ENCODE results near the gene RUFY1. TPM values are rescaled to one million over a fixed set of nuclear protein-coding genes. Genes with fewer than 3 reads are reported as not detected.
A peak's percentile ranks its signal among the peaks of the same experiment; 100 is the strongest.
"Not testable (repeated sequence)": the region's sequence is repeated elsewhere in the genome, so short reads cannot be mapped to it uniquely, and the experiment has no call there.

Gene RUFY1
- total RNA-seq, result 10 to 100 TPM; 32.2 to 51.0 TPM
- polyA plus RNA-seq (ENCODE audit: insufficient read length in 2 of 2), result 10 to 100 TPM; 46.0 to 51.2 TPM
- long read RNA-seq, donor 1, partial matches to known transcripts, result 169 of 205 reads
- long read RNA-seq, donor 1, other reads (novel, unspliced or antisense), result 29 of 205 reads
- long read RNA-seq, donor 2, partial matches to known transcripts, result 0 of 1 reads
- long read RNA-seq, donor 2, other reads (novel, unspliced or antisense), result 0 of 1 reads
- long read RNA-seq, donor 3, partial matches to known transcripts, result 93 of 102 reads
- long read RNA-seq, donor 3, other reads (novel, unspliced or antisense), result 5 of 102 reads
- long read RNA-seq, donor 4, partial matches to known transcripts, result 323 of 326 reads
- long read RNA-seq, donor 4, other reads (novel, unspliced or antisense), result 0 of 326 reads

- no peaks in the 10 kb centered on the region for H3K36me3 ChIP-seq (ENCODE audit: control insufficient read depth, insufficient read depth, low read length)
- H3K4me1 ChIP-seq (ENCODE audit: control insufficient read depth, insufficient read depth, low read length), result peaks cover 15% of the 10 kb centered on the region
- under 1% methylated on average over 107 of the region's 109 CpGs for WGBS (ENCODE audit: insufficient coverage)
- H3K27me3 ChIP-seq (ENCODE audit: control insufficient read depth, insufficient read depth, low read length), result no peaks in the 10 kb centered on the region
- no peaks in the 10 kb centered on the region for H3K9me3 ChIP-seq (ENCODE audit: control insufficient read depth, insufficient read depth, low read length)
- H3K4me3 ChIP-seq (ENCODE audit: low read depth, low read length), result peak within 1 kb of the TSS; percentile 77
- peak; percentile 59 to 93 (median 72) for DNase-seq (ENCODE audit: low read depth in 4 of 6, low spot score in 6 of 6)
- peak within 1 kb of the TSS; percentile 78 for H3K27ac ChIP-seq (ENCODE audit: low read depth, low read length)
Measured at GRCh38 chr5:179550511-179551342, at the start of gene RUFY1. TSS of gene RUFY1 (plus strand) at chr5:179550554. CDS start at chr5:179550570, 16 bp downstream.

- not testable (repeated sequence) for H3K4me1 ChIP-seq (ENCODE audit: control insufficient read depth, insufficient read depth, low read length); H3K36me3 ChIP-seq (ENCODE audit: control insufficient read depth, insufficient read depth, low read length); H3K27me3 ChIP-seq (ENCODE audit: control insufficient read depth, insufficient read depth, low read length); H3K27ac ChIP-seq (ENCODE audit: low read depth, low read length); H3K9me3 ChIP-seq (ENCODE audit: control insufficient read depth, insufficient read depth, low read length); DNase-seq (ENCODE audit: low read depth in 4 of 6, low spot score in 6 of 6); H3K4me3 ChIP-seq (ENCODE audit: low read depth, low read length)
- no CpG with 5 or more reads among the region's 11 CpGs for WGBS (ENCODE audit: insufficient coverage)
Measured at GRCh38 chr5:179501997-179502396, 48.4 kb upstream of the RUFY1 start.

- no CpG with 5 or more reads among the region's 8 CpGs for WGBS (ENCODE audit: insufficient coverage)
Measured at GRCh38 chr5:179502420-179502819, 47.9 kb upstream of the RUFY1 start.

GRCh38 chr5:179504191-179504590 lies 46.2 kb upstream of the RUFY1 start:
- H3K4me1 ChIP-seq (ENCODE audit: control insufficient read depth, insufficient read depth, low read length), result peaks cover 3% of the 10 kb centered on the region
- H3K36me3 ChIP-seq (ENCODE audit: control insufficient read depth, insufficient read depth, low read length), result no peaks in the 10 kb centered on the region
- no peak for DNase-seq (ENCODE audit: low read depth in 4 of 6, low spot score in 6 of 6)
- no peak overlapping the region for H3K27ac ChIP-seq (ENCODE audit: low read depth, low read length)
- H3K27me3 ChIP-seq (ENCODE audit: control insufficient read depth, insufficient read depth, low read length), result no peaks in the 10 kb centered on the region
- no peak overlapping the region for H3K4me3 ChIP-seq (ENCODE audit: low read depth, low read length)
- WGBS (ENCODE audit: insufficient coverage), result 67% methylated on average over 3 of the region's 7 CpGs
- H3K9me3 ChIP-seq (ENCODE audit: control insufficient read depth, insufficient read depth, low read length), result no peaks in the 10 kb centered on the region

More at GRCh38 chr5:179502420-179502819, 47.9 kb upstream of the RUFY1 start:
- H3K9me3 ChIP-seq (ENCODE audit: control insufficient read depth, insufficient read depth, low read length); H3K4me1 ChIP-seq (ENCODE audit: control insufficient read depth, insufficient read depth, low read length); H3K27ac ChIP-seq (ENCODE audit: low read depth, low read length); H3K36me3 ChIP-seq (ENCODE audit: control insufficient read depth, insufficient read depth, low read length); H3K4me3 ChIP-seq (ENCODE audit: low read depth, low read length); DNase-seq (ENCODE audit: low read depth in 4 of 6, low spot score in 6 of 6); H3K27me3 ChIP-seq (ENCODE audit: control insufficient read depth, insufficient read depth, low read length): not testable (repeated sequence)

GRCh38 chr5:179504600-179505396 lies 45.6 kb upstream of the RUFY1 start:
- 78% methylated on average over 7 of the region's 17 CpGs for WGBS (ENCODE audit: insufficient coverage)
- H3K27me3 ChIP-seq (ENCODE audit: control insufficient read depth, insufficient read depth, low read length), result no peaks in the 10 kb centered on the region

GRCh38 chr5:179505636-179506261 lies 44.6 kb upstream of the RUFY1 start:
- no peak overlapping the region for H3K27ac ChIP-seq (ENCODE audit: low read depth, low read length)
- H3K4me3 ChIP-seq (ENCODE audit: low read depth, low read length), result no peak overlapping the region
- H3K27me3 ChIP-seq (ENCODE audit: control insufficient read depth, insufficient read depth, low read length), result no peaks in the 10 kb centered on the region
- no peaks in the 10 kb centered on the region for H3K36me3 ChIP-seq (ENCODE audit: control insufficient read depth, insufficient read depth, low read length)
- DNase-seq (ENCODE audit: low read depth in 4 of 6, low spot score in 6 of 6), result no peak
- peaks cover 3% of the 10 kb centered on the region for H3K4me1 ChIP-seq (ENCODE audit: control insufficient read depth, insufficient read depth, low read length)
- no peaks in the 10 kb centered on the region for H3K9me3 ChIP-seq (ENCODE audit: control insufficient read depth, insufficient read depth, low read length)
- WGBS (ENCODE audit: insufficient coverage), result 92% methylated on average over 12 of the region's 12 CpGs

More at GRCh38 chr5:179504600-179505396, 45.6 kb upstream of the RUFY1 start:
- Histone ChIP-seq H3K4me1 (ENCODE audit: control insufficient read depth, insufficient read depth, low read length) (peaks cover 3% of the 10 kb centered on the region), H3K9me3 (ENCODE audit: control insufficient read depth, insufficient read depth, low read length) (no peaks in the 10 kb centered on the region), H3K36me3 (ENCODE audit: control insufficient read depth, insufficient read depth, low read length) (no peaks in the 10 kb centered on the region), H3K27ac (ENCODE audit: low read depth, low read length) (no peak overlapping the region), H3K4me3 (ENCODE audit: low read depth, low read length) (no peak overlapping the region)
- DNase-seq (ENCODE audit: low read depth in 4 of 6, low spot score in 6 of 6), result no peak

GRCh38 chr5:179509239-179509638 lies 41.1 kb upstream of the RUFY1 start:
- Histone ChIP-seq H3K4me1 (ENCODE audit: control insufficient read depth, insufficient read depth, low read length) (peaks cover 3% of the 10 kb centered on the region), H3K4me3 (ENCODE audit: low read depth, low read length) (no peak overlapping the region), H3K27ac (ENCODE audit: low read depth, low read length) (no peak overlapping the region), H3K27me3 (ENCODE audit: control insufficient read depth, insufficient read depth, low read length) (no peaks in the 10 kb centered on the region), H3K9me3 (ENCODE audit: control insufficient read depth, insufficient read depth, low read length) (no peaks in the 10 kb centered on the region), H3K36me3 (ENCODE audit: control insufficient read depth, insufficient read depth, low read length) (no peaks in the 10 kb centered on the region)
- 54% methylated on average over 4 of the region's 4 CpGs for WGBS (ENCODE audit: insufficient coverage)
- DNase-seq (ENCODE audit: low read depth in 4 of 6, low spot score in 6 of 6), result no peak

GRCh38 chr5:179509845-179510244 lies 40.5 kb upstream of the RUFY1 start:
- Histone ChIP-seq H3K9me3 (ENCODE audit: control insufficient read depth, insufficient read depth, low read length) (no peaks in the 10 kb centered on the region), H3K4me1 (ENCODE audit: control insufficient read depth, insufficient read depth, low read length) (no peaks in the 10 kb centered on the region), H3K27ac (ENCODE audit: low read depth, low read length) (no peak overlapping the region), H3K36me3 (ENCODE audit: control insufficient read depth, insufficient read depth, low read length) (no peaks in the 10 kb centered on the region), H3K27me3 (ENCODE audit: control insufficient read depth, insufficient read depth, low read length) (no peaks in the 10 kb centered on the region), H3K4me3 (ENCODE audit: low read depth, low read length) (no peak overlapping the region)
- WGBS (ENCODE audit: insufficient coverage), result 80% methylated on average over 1 of the region's 1 CpG
- DNase-seq (ENCODE audit: low read depth in 4 of 6, low spot score in 6 of 6), result no peak

- Histone ChIP-seq H3K4me1 (ENCODE audit: control insufficient read depth, insufficient read depth, low read length) (no peaks in the 10 kb centered on the region), H3K4me3 (ENCODE audit: low read depth, low read length) (no peak overlapping the region), H3K27me3 (ENCODE audit: control insufficient read depth, insufficient read depth, low read length) (no peaks in the 10 kb centered on the region), H3K36me3 (ENCODE audit: control insufficient read depth, insufficient read depth, low read length) (no peaks in the 10 kb centered on the region), H3K9me3 (ENCODE audit: control insufficient read depth, insufficient read depth, low read length) (no peaks in the 10 kb centered on the region), H3K27ac (ENCODE audit: low read depth, low read length) (no peak overlapping the region)
- WGBS (ENCODE audit: insufficient coverage), result 89% methylated on average over 5 of the region's 15 CpGs
- DNase-seq (ENCODE audit: low read depth in 4 of 6, low spot score in 6 of 6), result peak in 1 of 6 donors; percentile 52
Measured at GRCh38 chr5:179512452-179513000, 37.8 kb upstream of the RUFY1 start.
